NOMO-1 (cell line): Measurements from ENCODE around the gene SNU13.
"Not testable (repeated sequence)": the region's sequence is repeated elsewhere in the genome, so short reads cannot be mapped to it uniquely, and the experiment has no call there.

Experiments used
- DNase-seq, 2 experiments: peaks; one replicate each; lab custom pipeline; 2025; ENCODE audit not compliant: unreplicated experiment in 2 of 2; lab: John Stamatoyannopoulos, UW

SNU13 gene

DNA sequence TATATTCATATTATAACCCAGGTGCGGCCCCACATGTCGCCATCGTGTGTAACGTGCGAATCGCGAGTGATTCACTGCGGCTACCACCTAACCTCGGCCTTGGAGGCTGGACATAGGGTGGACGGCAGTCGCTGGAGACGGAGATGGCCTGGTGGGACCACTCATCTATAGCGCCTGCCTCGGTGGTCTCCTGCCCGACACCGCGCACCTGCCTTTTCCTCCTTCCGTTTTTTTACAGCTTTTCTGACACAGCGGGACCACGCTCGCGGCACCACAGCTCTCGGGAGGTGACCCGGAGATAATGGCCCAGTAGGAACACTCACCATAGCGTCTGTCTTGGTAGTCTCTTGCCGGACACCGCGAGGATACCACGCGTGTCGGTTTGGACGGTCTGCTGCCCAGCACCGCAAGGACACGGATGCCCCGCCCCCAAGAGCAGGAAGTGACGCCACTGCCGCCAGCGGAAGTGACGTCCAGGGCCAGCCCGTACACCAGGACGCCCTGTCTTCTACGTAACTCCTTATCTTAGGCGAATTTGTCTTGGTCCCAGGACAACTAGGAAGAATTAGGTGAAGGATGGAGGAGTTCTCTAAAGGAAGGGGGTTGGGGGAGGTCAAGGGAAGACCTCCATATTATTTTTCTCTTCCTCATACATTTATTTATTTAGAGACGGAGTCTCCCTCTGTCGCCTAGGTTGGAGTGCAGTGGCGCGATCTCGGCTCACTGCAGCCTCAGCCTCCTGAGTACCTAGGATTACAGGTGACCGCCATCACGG lies 6.4 kb downstream of the SNU13 start:
- peak; percentile 39 to 57 for DNase-seq

- DNase-seq = no peak
Measured at GRCh38 chr22:41681616-41682015, 7.1 kb downstream of the SNU13 start.

- no peak for DNase-seq
Measured at GRCh38 chr22:41676134-41676533, 12.5 kb downstream of the SNU13 start.

DNA sequence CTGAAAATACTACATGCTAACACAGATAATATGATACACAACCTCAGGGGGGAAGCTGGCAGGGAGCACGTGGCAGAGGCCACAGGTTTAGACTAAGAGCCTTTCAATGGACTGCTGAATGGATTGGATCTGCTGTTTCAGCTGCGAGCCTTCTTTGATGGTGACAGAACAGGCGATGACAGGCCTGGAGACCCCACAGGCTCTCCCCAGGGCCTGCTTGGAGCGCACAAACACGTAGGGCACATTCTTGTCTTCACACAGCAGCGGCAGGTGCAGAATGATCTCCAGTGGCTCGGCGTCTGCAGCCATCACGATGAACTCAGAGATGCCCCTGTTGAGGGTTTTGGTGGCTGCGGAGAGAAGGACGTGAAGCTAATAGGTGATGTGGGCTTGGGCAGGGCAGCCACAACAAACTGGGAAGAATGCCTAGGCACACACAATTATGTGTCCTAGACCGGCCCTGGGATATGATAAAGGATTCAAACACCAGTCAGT lies 13.8 kb downstream of the SNU13 start:
- no peak for DNase-seq

DNA sequence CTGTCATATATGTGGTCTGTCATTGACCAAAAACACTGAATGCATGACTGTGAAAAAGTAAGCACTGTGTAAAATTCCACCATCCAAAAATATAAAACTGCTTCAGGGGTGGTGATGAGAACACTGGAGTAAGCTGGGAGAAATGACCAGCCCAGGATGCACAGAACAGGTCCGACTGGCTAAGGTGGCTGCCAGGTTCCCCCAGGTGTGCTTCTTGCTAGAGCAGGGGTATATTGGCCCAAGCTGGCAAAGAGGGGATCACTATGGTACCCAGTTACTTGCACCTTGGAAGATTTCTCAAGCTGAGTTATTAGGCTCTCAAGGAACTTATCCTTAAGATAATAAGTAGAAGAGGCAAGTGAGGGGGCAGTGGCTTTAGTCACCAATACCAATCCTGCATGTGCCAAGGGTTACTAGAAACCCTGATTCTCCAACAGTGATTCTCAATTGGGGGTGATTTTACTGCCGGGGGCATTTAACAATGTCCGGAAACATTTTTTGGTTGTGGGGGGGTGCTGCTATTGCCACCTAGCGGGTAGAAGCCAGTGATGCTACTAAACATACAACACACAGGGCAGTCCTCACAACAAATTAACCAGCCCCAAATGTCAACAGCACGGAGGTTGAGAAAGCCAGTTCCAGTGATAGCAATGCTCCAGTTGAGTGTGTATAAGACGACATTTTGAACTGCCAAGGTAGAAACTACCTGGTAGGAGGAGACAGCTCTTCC lies 15.7 kb downstream of the SNU13 start:
- DNase-seq = no peak

DNA sequence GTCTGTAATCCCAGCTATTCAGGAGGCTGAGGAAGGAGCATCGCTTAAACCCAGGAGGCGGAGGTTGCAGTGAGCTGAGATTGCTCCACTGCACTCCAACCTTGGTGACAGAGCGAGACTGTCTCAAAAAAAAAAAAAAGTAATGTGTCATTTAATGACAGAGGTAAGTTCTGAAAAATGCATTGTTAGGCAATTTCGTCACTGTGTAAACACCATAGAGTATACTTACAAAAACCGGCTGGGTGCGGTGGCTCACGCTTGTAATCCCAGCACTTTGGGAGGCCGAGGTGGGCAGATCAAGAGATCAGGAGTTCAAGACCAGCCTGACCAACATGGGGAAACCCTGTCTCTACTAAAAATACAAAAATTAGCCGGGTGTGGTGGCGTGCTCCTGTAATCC lies 16.6 kb downstream of the SNU13 start:
- DNase-seq = not testable (repeated sequence)

GRCh38 chr22:41668971-41669911 lies 19.4 kb downstream of the SNU13 start:
- no peak for DNase-seq

DNA sequence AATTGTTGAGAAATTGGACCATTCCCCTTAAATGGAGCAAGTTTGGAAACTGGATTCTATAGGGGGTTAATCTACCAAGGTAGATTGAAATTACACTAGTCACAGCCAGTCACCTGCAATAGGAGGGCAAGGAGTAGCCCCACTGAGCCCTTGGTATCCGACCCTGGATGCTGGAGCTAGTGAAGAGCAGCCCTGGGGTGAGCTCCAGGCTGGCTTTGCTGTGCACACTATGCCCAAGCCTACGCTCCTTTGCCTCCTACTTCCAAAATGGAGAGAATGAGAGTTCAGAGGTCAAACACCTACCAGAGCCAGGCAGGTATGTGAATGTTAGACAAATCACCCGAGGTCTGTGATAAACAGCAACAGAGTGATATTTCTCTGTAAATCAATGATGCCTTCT lies 23.7 kb downstream of the SNU13 start:
- DNase-seq = no peak

DNA sequence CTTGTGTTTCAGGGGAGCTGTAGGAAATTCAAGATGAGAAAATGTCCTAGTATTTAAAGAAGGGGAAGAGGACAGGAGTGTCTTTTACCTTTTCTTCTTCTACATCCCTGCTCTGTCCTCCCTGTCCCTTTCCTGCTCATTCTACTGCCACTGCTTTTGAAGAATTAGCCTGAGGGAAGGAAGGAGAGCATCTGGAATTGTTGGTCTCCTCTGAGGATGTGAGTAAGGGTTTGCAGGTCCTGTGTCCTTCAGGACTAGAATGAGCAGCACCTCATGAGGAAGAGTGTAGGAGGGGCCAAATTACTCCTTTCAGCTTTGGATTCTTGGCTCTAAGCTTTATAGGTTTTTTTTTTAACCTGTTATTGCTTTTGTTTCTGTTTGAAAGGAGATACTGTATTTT lies 24.2 kb downstream of the SNU13 start:
- DNase-seq = no peak

GRCh38 chr22:41663594-41663993 lies 25.1 kb downstream of the SNU13 start:
- not testable (repeated sequence) for DNase-seq

DNA sequence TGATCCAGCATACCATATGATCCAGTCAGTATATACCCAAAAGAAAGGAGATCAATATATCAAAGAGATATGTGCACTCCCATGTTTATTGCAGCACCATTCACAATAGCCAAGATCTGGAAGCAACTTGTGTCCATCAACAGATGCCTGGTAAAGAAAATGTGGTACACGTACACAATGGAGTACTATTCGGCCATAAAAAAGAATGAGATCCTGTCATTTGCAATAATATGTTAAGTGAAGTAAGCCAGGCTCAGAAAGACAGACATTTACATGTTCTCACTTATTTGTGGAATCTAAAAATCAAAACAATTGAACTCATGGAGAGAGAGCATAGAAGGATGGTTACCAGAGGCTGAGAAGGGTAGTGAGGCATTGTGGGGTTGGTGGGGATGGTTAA lies 27.0 kb downstream of the SNU13 start:
- DNase-seq = no peak

GRCh38 chr22:41661088-41661487 lies 27.6 kb downstream of the SNU13 start:
- DNase-seq = no peak

GRCh38 chr22:41660416-41660815 lies 28.3 kb downstream of the SNU13 start:
- DNase-seq = no peak

DNA sequence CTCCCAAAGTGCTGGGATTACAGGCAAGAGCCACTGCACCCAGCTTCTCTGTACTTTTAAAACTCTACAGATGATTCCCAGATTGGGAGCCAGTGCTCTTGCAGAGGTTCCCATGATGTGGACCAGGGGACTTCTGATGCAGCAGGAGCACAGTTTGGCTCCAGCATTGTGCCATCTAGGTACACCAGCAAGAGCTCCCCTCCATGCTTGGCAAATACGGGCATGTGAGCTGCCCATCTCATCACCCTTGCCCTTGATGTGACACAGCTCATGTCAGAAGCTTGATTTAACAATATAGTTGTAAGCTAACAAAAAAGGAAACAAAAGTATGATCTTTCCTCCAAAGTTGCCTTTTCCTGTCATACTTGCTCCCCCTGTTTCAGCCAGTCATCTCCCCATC lies 28.7 kb downstream of the SNU13 start:
- no peak for DNase-seq

GRCh38 chr22:41658869-41659268 lies 29.8 kb downstream of the SNU13 start:
- no peak for DNase-seq

- no peak for DNase-seq
Measured at GRCh38 chr22:41657709-41658108, 31.0 kb downstream of the SNU13 start.

DNA sequence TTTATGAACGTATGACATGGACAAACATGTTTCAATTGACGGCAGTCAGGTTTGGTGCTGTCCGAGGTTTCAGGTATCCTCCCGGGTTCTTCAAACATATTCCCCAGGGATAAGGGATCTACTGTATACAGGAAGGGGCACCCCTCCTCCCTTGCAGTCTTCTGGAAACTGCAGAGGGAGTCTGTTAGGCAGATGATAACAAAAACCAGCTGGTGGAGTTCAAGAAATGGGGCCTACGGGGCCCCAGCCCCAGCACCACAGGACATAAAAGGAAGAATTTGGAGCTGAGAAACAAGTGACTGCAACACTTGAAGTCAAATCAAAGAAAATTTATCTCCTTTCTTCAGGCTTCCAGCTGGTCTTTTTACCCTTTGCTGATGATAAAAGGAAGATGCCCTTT lies 32.1 kb downstream of the SNU13 start:
- no peak for DNase-seq

- no peak for DNase-seq
Measured at GRCh38 chr22:41654322-41654721, 34.3 kb downstream of the SNU13 start.

DNA sequence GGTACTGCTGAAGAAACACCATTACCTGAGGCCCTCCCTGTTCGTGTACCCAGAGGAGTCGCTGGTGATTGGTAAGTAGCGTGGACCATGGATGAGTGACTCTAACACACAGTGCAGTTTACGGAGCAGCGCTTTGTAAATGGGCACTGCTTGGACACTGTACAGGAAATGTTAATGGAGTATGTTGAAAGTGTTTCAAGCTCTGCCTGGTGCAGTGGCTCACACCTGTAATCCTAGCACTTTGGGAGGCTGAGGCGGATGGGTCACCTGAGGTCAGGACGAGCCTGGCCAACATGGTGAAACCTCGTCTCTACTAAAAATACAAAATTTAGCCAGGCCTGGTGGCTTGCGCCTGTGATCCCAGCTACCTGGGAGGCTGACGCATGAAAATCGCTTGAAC lies 37.8 kb downstream of the SNU13 start:
- no peak for DNase-seq

DNA sequence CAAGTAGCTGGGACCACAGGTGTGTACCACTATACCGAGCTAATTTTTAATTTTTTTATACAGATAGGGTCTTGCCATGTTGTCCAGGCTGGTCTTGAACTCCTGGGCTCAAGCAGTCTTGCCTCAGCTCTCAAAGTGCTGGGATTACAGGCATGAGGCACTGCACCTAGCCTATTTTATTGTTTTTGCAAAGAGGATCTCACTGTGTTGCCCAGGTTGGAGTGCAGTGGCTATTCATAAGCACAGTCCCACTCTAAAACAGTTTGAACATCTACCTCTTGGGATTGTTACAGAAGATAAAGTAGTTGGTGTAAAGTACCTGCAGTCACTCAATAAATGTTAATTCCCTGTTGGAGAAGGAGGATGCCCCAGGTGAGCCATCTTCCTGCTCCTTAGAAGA lies 38.4 kb downstream of the SNU13 start:
- no peak for DNase-seq

GRCh38 chr22:41648432-41648831 lies 40.2 kb downstream of the SNU13 start:
- no peak for DNase-seq
